Muscle layer of duodenum (tissue), 2 donors: ENCODE data around the gene LDHB.
"Not testable (repeated sequence)": the region's sequence is repeated elsewhere in the genome, so short reads cannot be mapped to it uniquely, and the experiment has no call there.

Source experiments
- H3K27ac ChIP-seq: one replicate; pipeline ENCODE4 v1.7.0; 2013; ENCODE audit warnings: mild to moderate bottlenecking, low read length
- H3K27me3 ChIP-seq: one replicate; pipeline ENCODE4 v1.7.0; 2013; ENCODE audit warnings: low read depth, mild to moderate bottlenecking, control low read depth, low read length
- H3K36me3 ChIP-seq, 2 donors: one replicate each; pipeline ENCODE4 v1.7.0; 2013; ENCODE audit warnings: low read length in 2 of 2, control low read depth in 1 of 2, mild to moderate bottlenecking in 1 of 2; ENCODE audit not compliant: insufficient read depth in 2 of 2, control insufficient read depth in 1 of 2
- H3K4me1 ChIP-seq, 2 donors: one replicate each; pipeline ENCODE4 v1.7.0; 2013; ENCODE audit warnings: low read length in 2 of 2, mild to moderate bottlenecking in 2 of 2, control low read depth in 1 of 2, moderate library complexity in 1 of 2; ENCODE audit not compliant: insufficient read depth in 2 of 2, control insufficient read depth in 1 of 2
- H3K4me3 ChIP-seq, 2 donors: one replicate each; pipeline ENCODE4 v1.7.0; 2013; ENCODE audit warnings: low read length in 2 of 2, low read depth in 1 of 2, mild to moderate bottlenecking in 1 of 2
- H3K9me3 ChIP-seq, 2 donors: one replicate each; pipeline ENCODE4 v1.7.0; 2013; ENCODE audit warnings: low read length in 2 of 2, control low read depth in 1 of 2, mild to moderate bottlenecking in 1 of 2; ENCODE audit not compliant: control insufficient read depth in 1 of 2
- donor health status: healthy.

The LDHB gene

DNA sequence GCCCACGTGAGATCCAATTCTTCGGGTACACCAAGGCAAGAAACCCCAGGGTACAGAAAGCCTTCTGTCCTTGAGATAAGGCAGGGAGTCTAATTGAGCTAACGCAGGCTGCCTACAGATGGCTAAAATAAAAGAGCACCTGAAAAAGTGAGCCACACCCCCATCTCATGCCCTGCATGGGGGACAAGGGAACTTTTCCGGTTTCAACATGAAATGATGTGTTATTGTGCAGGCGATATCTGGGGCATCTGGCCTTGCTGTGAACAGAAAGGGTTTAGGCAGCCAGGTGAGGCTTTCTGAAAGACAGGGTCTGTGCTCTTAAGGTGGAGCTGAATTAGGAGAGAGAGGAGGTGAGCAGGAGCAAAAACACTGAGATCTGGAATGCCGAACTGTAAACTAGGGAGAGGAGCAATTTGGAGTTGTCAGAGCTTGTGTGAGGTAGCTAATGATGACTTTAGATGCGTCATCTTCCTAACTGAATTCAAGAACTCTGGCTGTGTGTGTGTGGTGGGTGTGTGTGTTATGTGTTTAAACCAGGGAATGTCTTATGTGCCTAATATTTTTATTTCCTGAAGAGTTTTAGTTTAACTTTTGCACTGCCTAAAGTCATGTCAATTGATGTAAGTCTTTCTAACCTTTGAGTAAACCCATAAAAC, 20.1 kb upstream of the LDHB start:
- H3K27ac ChIP-seq = no peak overlapping the region
- no peaks in the 10 kb centered on the region for H3K4me1 ChIP-seq
- no peak overlapping the region for H3K4me3 ChIP-seq
- H3K36me3 ChIP-seq = no peaks in the 10 kb centered on the region
- no peaks in the 10 kb centered on the region for H3K9me3 ChIP-seq
- no peaks in the 10 kb centered on the region for H3K27me3 ChIP-seq

- no peaks in the 10 kb centered on the region for H3K36me3 ChIP-seq
- H3K27ac ChIP-seq = no peak overlapping the region
These were observed 19.6 kb upstream of the LDHB start for GRCh38 chr12:21677204-21677603.

GRCh38 chr12:21676776-21677175, 19.1 kb upstream of the LDHB start:
- H3K9me3 ChIP-seq = no peaks in the 10 kb centered on the region
- H3K27me3 ChIP-seq = no peaks in the 10 kb centered on the region
- no peak overlapping the region for H3K27ac ChIP-seq
- H3K4me1 ChIP-seq = no peaks in the 10 kb centered on the region
- no peaks in the 10 kb centered on the region for H3K36me3 ChIP-seq
- no peak overlapping the region for H3K4me3 ChIP-seq

More at GRCh38 chr12:21677204-21677603, 19.6 kb upstream of the LDHB start:
- H3K27me3 ChIP-seq = no peaks in the 10 kb centered on the region
- no peaks in the 10 kb centered on the region for H3K9me3 ChIP-seq
- H3K4me3 ChIP-seq = no peak overlapping the region
- H3K4me1 ChIP-seq = no peaks in the 10 kb centered on the region

DNA sequence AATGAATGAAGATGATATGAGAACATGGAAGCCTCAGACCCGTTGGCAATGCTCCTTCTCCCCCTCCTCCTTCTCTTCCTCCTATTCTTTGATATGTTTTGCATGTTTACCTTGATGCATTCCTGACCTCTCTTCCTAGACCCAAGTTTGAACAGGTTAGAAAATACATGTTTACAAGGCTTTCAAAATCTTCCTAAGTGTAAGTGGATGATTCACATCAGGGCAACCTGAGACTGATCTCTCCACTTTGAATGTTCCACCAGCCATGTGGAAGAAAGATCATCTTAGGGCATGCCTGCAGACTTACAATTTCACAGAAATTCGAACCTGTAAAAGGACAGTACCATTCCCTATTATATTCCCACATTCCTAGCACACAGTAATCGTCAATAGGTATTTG, 18.0 kb upstream of the LDHB start:
- Histone ChIP-seq H3K27me3 (no peaks in the 10 kb centered on the region), H3K4me3 (no peak overlapping the region), H3K36me3 (no peaks in the 10 kb centered on the region), H3K4me1 (no peaks in the 10 kb centered on the region), H3K9me3 (no peaks in the 10 kb centered on the region), H3K27ac (no peak overlapping the region)

- Histone ChIP-seq H3K27ac (no peak overlapping the region), H3K36me3 (no peaks in the 10 kb centered on the region), H3K4me1 (no peaks in the 10 kb centered on the region), H3K27me3 (no peaks in the 10 kb centered on the region), H3K9me3 (no peaks in the 10 kb centered on the region), H3K4me3 (no peak overlapping the region)
These were observed 17.5 kb upstream of the LDHB start for GRCh38 chr12:21675096-21675495.

- not testable (repeated sequence) for H3K27me3 ChIP-seq, H3K36me3 ChIP-seq, H3K9me3 ChIP-seq, H3K4me3 ChIP-seq, H3K4me1 ChIP-seq, H3K27ac ChIP-seq
These were observed 16.3 kb upstream of the LDHB start for GRCh38 chr12:21673830-21674552.

DNA sequence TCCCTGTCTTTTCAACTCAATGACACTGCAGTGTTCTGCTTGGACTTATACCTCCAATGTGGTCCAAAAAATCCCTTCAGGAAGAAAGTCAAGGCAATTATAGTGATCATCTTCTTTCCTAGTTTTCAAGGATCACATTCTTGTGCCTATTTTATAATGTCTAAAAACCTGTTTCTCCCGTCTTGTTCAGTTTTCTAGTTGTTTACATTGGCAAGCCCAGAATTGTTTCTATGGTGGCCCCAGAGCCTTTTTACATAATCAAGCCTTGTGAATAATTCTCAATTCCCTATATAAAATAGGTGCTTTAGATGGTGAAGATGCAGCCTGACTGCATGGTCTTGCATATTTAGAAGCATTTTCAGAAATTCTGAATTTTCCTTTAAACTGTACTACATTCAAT, 14.5 kb upstream of the LDHB start:
- Histone ChIP-seq H3K4me1 (no peaks in the 10 kb centered on the region), H3K27me3 (no peaks in the 10 kb centered on the region)

GRCh38 chr12:21666722-21667121, 9.1 kb upstream of the LDHB start:
- Histone ChIP-seq H3K4me1 (no peaks in the 10 kb centered on the region), H3K36me3 (no peaks in the 10 kb centered on the region), H3K27ac (no peak overlapping the region), H3K27me3 (no peaks in the 10 kb centered on the region), H3K9me3 (no peaks in the 10 kb centered on the region), H3K4me3 (no peak overlapping the region)

More for the DNA sequence above, 14.5 kb upstream of the LDHB start:
- no peaks in the 10 kb centered on the region for H3K9me3 ChIP-seq
- no peaks in the 10 kb centered on the region for H3K36me3 ChIP-seq
- H3K4me3 ChIP-seq = no peak overlapping the region
- H3K27ac ChIP-seq = no peak overlapping the region

GRCh38 chr12:21665816-21666215, 8.2 kb upstream of the LDHB start:
- Histone ChIP-seq H3K27ac (no peak overlapping the region), H3K9me3 (no peaks in the 10 kb centered on the region), H3K27me3 (no peaks in the 10 kb centered on the region), H3K4me1 (no peaks in the 10 kb centered on the region), H3K4me3 (no peak overlapping the region), H3K36me3 (no peaks in the 10 kb centered on the region)

DNA sequence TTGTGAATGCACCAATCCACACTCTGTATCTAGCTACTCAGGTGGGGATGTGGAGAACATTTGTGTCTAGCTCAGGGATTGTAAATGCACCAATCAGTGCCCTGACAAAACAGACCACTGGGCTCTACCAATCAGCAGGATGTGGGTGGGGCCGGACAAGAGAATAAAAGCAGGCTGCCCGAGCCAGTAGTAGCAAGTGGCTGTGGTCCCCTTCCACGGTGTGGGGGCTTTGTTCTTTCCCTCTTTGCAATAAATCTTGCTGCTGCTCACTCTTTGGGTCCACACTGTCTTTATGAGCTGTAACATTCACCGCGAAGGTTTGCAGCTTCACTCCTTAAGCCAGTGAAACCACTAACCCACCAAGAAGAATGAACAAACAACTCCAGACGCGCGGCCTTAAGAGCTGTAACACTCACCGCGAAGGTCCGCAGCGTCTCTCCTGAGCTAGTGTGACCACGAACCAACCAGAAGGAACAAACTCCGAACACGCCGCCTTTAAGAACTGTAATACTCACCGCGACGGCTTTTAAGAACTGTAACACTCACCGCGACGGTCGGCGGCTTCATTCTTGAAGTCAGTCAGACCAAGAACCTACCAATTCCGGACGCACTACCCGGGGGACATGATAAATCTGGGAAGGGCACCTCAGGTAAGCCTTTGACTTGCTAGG, 4.6 kb upstream of the LDHB start:
- no peak overlapping the region for H3K4me3 ChIP-seq
- H3K36me3 ChIP-seq = no peaks in the 10 kb centered on the region
- H3K9me3 ChIP-seq = no peaks in the 10 kb centered on the region
- H3K4me1 ChIP-seq = no peaks in the 10 kb centered on the region
- no peaks in the 10 kb centered on the region for H3K27me3 ChIP-seq
- H3K27ac ChIP-seq = no peak overlapping the region

- not testable (repeated sequence) for H3K27ac ChIP-seq, H3K9me3 ChIP-seq, H3K4me1 ChIP-seq, H3K27me3 ChIP-seq, H3K4me3 ChIP-seq, H3K36me3 ChIP-seq
These were observed 3.9 kb upstream of the LDHB start for GRCh38 chr12:21661396-21662093.
